Ishikawa (cell line): ENCODE data around the gene RFNG.

Experiments
- CEBPB ChIP-seq: IDR thresholded peaks from 2 replicates; pipeline ENCODE4 v1.6.1; 2012
- CREB1 ChIP-seq: IDR thresholded peaks from 2 replicates; pipeline ENCODE4 v1.6.1; 2012; ENCODE audit warnings: low read depth
- EGR1 ChIP-seq: IDR thresholded peaks from 2 replicates; pipeline ENCODE4 v1.6.1; 2012
- EP300 ChIP-seq: IDR thresholded peaks from 2 replicates; pipeline ENCODE4 v1.6.1; 2012; ENCODE audit warnings: borderline replicate concordance
- FOXM1 ChIP-seq: IDR thresholded peaks from 2 replicates; pipeline ENCODE4 v1.6.1; 2012; ENCODE audit warnings: low read depth, borderline replicate concordance
- MAX ChIP-seq: IDR thresholded peaks from 2 replicates; pipeline ENCODE4 v1.6.1; 2012
- NFIC ChIP-seq: IDR thresholded peaks from 2 replicates; pipeline ENCODE4 v1.6.1; 2012
- RAD21 ChIP-seq: IDR thresholded peaks from 2 replicates; pipeline ENCODE4 v1.6.1; 2012; ENCODE audit warnings: low read depth
- TAF1 ChIP-seq: IDR thresholded peaks from 2 replicates; pipeline ENCODE4 v1.6.1; 2012; ENCODE audit warnings: low read depth, mild to moderate bottlenecking
- TCF12 ChIP-seq: IDR thresholded peaks from 2 replicates; pipeline ENCODE4 v1.6.1; 2012; ENCODE audit warnings: low read depth
- TEAD4 ChIP-seq: IDR thresholded peaks from 2 replicates; pipeline ENCODE4 v1.6.1; 2012
- USF1 ChIP-seq: IDR thresholded peaks from 2 replicates; pipeline ENCODE4 v1.6.1; 2012
- YY1 ChIP-seq: IDR thresholded peaks from 2 replicates; pipeline ENCODE4 v1.6.1; 2012; ENCODE audit warnings: low read depth
- ZBTB7A ChIP-seq: IDR thresholded peaks from 2 replicates; pipeline ENCODE4 v1.6.1; 2012; ENCODE audit warnings: low read depth
- TF ChIP-seq, protein P1 (sequence below): IDR thresholded peaks from 2 replicates; pipeline ENCODE4 v1.6.1; 2012; ENCODE audit warnings: low read depth, mild to moderate bottlenecking

The RFNG gene

GRCh38 chr17:81999587-81999975 lies 52.0 kb downstream of the RFNG start:
- TF ChIP-seq TCF12 (no peak), YY1 (no peak)

GRCh38 chr17:81998691-81999438 lies 52.7 kb downstream of the RFNG start:
- TF ChIP-seq TAF1 = no peak
- no peak for TF ChIP-seq NFIC
- no peak for TF ChIP-seq EP300
- TF ChIP-seq TEAD4 = no peak
- no peak for TF ChIP-seq EGR1
- TF ChIP-seq USF1 = no peak
- no peak for TF ChIP-seq RAD21
- TF ChIP-seq, protein P1, sequence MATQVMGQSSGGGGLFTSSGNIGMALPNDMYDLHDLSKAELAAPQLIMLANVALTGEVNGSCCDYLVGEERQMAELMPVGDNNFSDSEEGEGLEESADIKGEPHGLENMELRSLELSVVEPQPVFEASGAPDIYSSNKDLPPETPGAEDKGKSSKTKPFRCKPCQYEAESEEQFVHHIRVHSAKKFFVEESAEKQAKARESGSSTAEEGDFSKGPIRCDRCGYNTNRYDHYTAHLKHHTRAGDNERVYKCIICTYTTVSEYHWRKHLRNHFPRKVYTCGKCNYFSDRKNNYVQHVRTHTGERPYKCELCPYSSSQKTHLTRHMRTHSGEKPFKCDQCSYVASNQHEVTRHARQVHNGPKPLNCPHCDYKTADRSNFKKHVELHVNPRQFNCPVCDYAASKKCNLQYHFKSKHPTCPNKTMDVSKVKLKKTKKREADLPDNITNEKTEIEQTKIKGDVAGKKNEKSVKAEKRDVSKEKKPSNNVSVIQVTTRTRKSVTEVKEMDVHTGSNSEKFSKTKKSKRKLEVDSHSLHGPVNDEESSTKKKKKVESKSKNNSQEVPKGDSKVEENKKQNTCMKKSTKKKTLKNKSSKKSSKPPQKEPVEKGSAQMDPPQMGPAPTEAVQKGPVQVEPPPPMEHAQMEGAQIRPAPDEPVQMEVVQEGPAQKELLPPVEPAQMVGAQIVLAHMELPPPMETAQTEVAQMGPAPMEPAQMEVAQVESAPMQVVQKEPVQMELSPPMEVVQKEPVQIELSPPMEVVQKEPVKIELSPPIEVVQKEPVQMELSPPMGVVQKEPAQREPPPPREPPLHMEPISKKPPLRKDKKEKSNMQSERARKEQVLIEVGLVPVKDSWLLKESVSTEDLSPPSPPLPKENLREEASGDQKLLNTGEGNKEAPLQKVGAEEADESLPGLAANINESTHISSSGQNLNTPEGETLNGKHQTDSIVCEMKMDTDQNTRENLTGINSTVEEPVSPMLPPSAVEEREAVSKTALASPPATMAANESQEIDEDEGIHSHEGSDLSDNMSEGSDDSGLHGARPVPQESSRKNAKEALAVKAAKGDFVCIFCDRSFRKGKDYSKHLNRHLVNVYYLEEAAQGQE = no peak
- TF ChIP-seq CEBPB = no peak
- no peak for TF ChIP-seq CREB1
- TF ChIP-seq ZBTB7A = no peak
- no peak for TF ChIP-seq YY1
- TF ChIP-seq TCF12 = no peak
- no peak for TF ChIP-seq FOXM1
- TF ChIP-seq MAX = no peak

DNA sequence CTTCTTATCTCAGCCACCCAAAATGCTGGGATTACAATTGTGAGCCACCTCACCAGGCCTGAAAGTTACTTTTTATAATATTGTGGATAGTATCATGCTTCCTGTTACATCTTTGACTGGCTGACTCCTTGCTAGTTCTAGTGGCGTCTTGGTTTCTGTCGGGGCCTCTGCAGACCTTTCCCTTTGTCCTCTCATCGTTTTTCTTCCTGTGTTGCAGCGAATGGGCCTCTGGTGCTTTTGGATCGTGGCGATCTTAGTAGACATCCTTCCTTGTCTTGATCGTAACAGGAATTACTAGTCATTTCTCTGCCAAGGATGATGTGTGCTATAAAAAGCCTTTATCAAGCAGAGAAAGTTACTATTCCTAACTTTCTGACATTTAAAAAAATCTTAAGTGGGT lies 53.4 kb downstream of the RFNG start:
- TF ChIP-seq NFIC (no peak), EGR1 (no peak), USF1 (no peak), RAD21 (no peak), TCF12 (no peak), YY1 (no peak), CEBPB (no peak), TEAD4 (no peak), MAX (no peak), ZBTB7A (no peak), CREB1 (no peak), TAF1 (no peak), FOXM1 (no peak), EP300 (no peak)
- TF ChIP-seq, protein P1 = no peak
